Measurements from ENCODE around the gene MVK. TPM values are rescaled to one million over a fixed set of nuclear protein-coding genes. Genes with fewer than 3 reads are reported as not detected.

The MVK gene
- total and polyA plus RNA-seq, 2 of the 4 experiments (the other 2 are of a cell fraction): 6.6 to 11.5 TPM

DNA sequence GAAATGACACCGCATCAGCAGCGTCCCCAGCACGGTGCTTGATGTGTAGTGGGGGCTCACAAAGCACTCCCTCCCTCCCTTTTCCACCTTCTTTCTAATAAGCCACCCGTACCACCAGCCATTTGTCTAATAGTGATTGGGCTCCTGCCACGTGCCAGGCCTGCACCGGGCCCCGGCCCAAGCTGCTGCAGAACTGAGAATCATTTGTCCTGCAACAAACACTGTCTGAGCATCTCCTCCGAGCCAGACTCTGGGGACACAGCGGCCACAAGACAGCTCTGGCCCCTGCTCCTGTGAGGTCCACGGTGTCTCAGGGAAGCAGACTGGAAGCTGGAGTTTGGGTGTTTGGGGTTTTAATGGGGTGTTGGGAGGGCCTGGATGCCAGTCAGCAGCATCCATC is 43.9 kb downstream of the MVK start:
- peaks cover 61% of the 10 kb centered on the region for H3K27me3 ChIP-seq (ENCODE audit: control insufficient read depth, insufficient read depth, low read length)
- CTCF ChIA-PET: no interaction called here

More for the DNA sequence above, 43.9 kb downstream of the MVK start:
- Histone ChIP-seq H4K8ac (ENCODE audit: low read depth in 2 of 2, low read length in 2 of 2) (no peak overlapping the region), H3K56ac (ENCODE audit: extremely low read depth, insufficient read depth, low read length) (no peak overlapping the region), H3K79me1 (ENCODE audit: low read depth in 1 of 2, low read length in 2 of 2) (no peaks in the 10 kb centered on the region), H3K4me1 (ENCODE audit: control insufficient read depth, insufficient read depth, low read length) (no peaks in the 10 kb centered on the region), H2AK5ac (ENCODE audit: low read depth, low read length) (no peak overlapping the region), H4K91ac (ENCODE audit: insufficient read depth, low read depth, low read length) (no peak overlapping the region), H2BK20ac (ENCODE audit: low read depth, low read length) (no peak overlapping the region), H4K5ac (ENCODE audit: low read depth, low read length) (no peak overlapping the region), H3K36me3 (ENCODE audit: control insufficient read depth, insufficient read depth, low read length) (no peaks in the 10 kb centered on the region), H2BK120ac (ENCODE audit: low read depth, low read length) (no peak overlapping the region), H3K9me3 (ENCODE audit: control insufficient read depth, insufficient read depth, low read length) (no peaks in the 10 kb centered on the region; the same call in 1 of the 2 replicates), H3K9ac (ENCODE audit: low read depth, low read length) (no peak overlapping the region), H2AFZ (replicated peaks; ENCODE audit: low read length, poor library complexity) (no peak overlapping the region), H3K27ac (ENCODE audit: insufficient read depth, low read length) (no peak overlapping the region), H3K18ac (ENCODE audit: low read depth, low read length) (no peak overlapping the region), H3K14ac (replicated peaks; ENCODE audit: low read depth, low read length) (no peak overlapping the region), H4K20me1 (ENCODE audit: insufficient read depth, low read length) (no peaks in the 10 kb centered on the region), H3K4me2 (ENCODE audit: low read depth, low read length) (no peak overlapping the region), H3K4ac (ENCODE audit: low read depth, low read length) (no peak overlapping the region), H3K4me3 (ENCODE audit: insufficient read depth, low read depth, low read length) (no peak overlapping the region), H2BK15ac (ENCODE audit: low read depth, low read length) (no peak overlapping the region), H2BK5ac (ENCODE audit: low read depth, low read length, poor library complexity, severe bottlenecking) (no peak overlapping the region), H2AK9ac (replicated peaks; ENCODE audit: low read depth, low read length, poor library complexity) (no peak overlapping the region), H3K23ac (ENCODE audit: low read depth, low read length) (no peak overlapping the region), H3K9me1 (ENCODE audit: insufficient read depth, low read length) (no peaks in the 10 kb centered on the region)
- ATAC-seq (ENCODE audit: low read depth) (no peak), DNase-seq (no peak)
- in situ Hi-C loops (cut with MboI; ENCODE audit: low sequenced_read_pairs) (no loop called here), dilution Hi-C loops (cut with HindIII; ENCODE audit: low sequenced_read_pairs, unreplicated experiment) (no loop called here), intact Hi-C loops (cut with micrococcal nuclease) (no loop called here)
- no peak for TF ChIP-seq BHLHE40 (IDR thresholded peaks at IDR 0.05; ENCODE audit: low read depth, low read length)
- TF ChIP-seq MAFK (IDR thresholded peaks at IDR 0.05; ENCODE audit: low read depth, low read length): no peak
- TF ChIP-seq, protein P1, sequence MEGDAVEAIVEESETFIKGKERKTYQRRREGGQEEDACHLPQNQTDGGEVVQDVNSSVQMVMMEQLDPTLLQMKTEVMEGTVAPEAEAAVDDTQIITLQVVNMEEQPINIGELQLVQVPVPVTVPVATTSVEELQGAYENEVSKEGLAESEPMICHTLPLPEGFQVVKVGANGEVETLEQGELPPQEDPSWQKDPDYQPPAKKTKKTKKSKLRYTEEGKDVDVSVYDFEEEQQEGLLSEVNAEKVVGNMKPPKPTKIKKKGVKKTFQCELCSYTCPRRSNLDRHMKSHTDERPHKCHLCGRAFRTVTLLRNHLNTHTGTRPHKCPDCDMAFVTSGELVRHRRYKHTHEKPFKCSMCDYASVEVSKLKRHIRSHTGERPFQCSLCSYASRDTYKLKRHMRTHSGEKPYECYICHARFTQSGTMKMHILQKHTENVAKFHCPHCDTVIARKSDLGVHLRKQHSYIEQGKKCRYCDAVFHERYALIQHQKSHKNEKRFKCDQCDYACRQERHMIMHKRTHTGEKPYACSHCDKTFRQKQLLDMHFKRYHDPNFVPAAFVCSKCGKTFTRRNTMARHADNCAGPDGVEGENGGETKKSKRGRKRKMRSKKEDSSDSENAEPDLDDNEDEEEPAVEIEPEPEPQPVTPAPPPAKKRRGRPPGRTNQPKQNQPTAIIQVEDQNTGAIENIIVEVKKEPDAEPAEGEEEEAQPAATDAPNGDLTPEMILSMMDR (conservative IDR thresholded peaks at IDR 0.05; ENCODE audit: low read depth, low read length): no peak
- TF ChIP-seq RCOR1 (IDR thresholded peaks at IDR 0.05; ENCODE audit: insufficient replicate concordance, low read length): no peak
- no peak for TF ChIP-seq CHD1 (IDR thresholded peaks at IDR 0.05; ENCODE audit: low read depth, low read length)
- no peak for TF ChIP-seq MXI1 (IDR thresholded peaks at IDR 0.05; ENCODE audit: borderline replicate concordance, low read depth, low read length)
- TF ChIP-seq MAZ (IDR thresholded peaks at IDR 0.05; ENCODE audit: borderline replicate concordance, low read depth, low read length): no peak
- no peak for TF ChIP-seq CEBPB (IDR thresholded peaks at IDR 0.05; ENCODE audit: low read depth, low read length)
- TF ChIP-seq POLR2A (IDR thresholded peaks at IDR 0.05; ENCODE audit: low read depth, low read length): no peak
- no peak for TF ChIP-seq ELK1 (IDR thresholded peaks at IDR 0.05; ENCODE audit: borderline replicate concordance, low read depth, low read length)
- TF ChIP-seq SMC3 (IDR thresholded peaks at IDR 0.05; ENCODE audit: low read depth, low read length): no peak
- TF ChIP-seq NFE2L2 (IDR thresholded peaks at IDR 0.05; ENCODE audit: low read depth, low read length): no peak
- 17% methylated on average over 1 of the region's 10 CpGs; no CpG with 5 or more reads in 1 of the 2 experiments for WGBS, 2 experiments (ENCODE audit: extremely low coverage in 2 of 2, insufficient read length in 1 of 2)
- no TSS peak for BruUV-seq (replicated peaks)
- POLR2A ChIA-PET (ENCODE audit: unreplicated experiment): no interaction called here
